Karpas-422 (cell line): ENCODE data around the gene MMP24OS. TPM values are rescaled to one million over a fixed set of nuclear protein-coding genes. Genes with fewer than 3 reads are reported as not detected.
A peak's percentile ranks its signal among the peaks of the same experiment; 100 is the strongest.

Source experiments
- DNase-seq: peaks from one replicate; pipeline ENCODE4 v3.0.0-alpha.2; 2015
- H2AFZ ChIP-seq: fragments of 200-600 bp; sonication (generic); 2 replicates; pipeline ENCODE4 v1.6.1; 2014; ENCODE audit warnings: antibody characterized with exemption, low read length, mixed read lengths
- H3K27ac ChIP-seq: fragments of 200-600 bp; sonication (generic); 2 replicates; pipeline ENCODE4 v1.5.1; 2014; ENCODE audit warnings: mild to moderate bottlenecking, low read length, moderate library complexity
- H3K27me3 ChIP-seq: fragments of 200-600 bp; sonication (generic); 2 replicates; pipeline ENCODE4 v1.6.1; 2014; ENCODE audit warnings: low read length, mixed read lengths
- H3K36me3 ChIP-seq: fragments of 200-600 bp; sonication (generic); 2 replicates; pipeline ENCODE4 v1.6.1; 2014; ENCODE audit warnings: low read length, mixed read lengths; ENCODE audit not compliant: insufficient read depth
- H3K4me1 ChIP-seq: fragments of 200-600 bp; sonication (generic); 2 replicates; pipeline ENCODE4 v1.6.1; 2014; ENCODE audit warnings: mild to moderate bottlenecking, low read length, mixed read lengths
- H3K4me2 ChIP-seq: fragments of 200-600 bp; sonication (generic); 2 replicates; pipeline ENCODE4 v1.6.1; 2014; ENCODE audit warnings: low read length, low read depth, mild to moderate bottlenecking; ENCODE audit not compliant: poor library complexity, severe bottlenecking
- H3K4me3 ChIP-seq: fragments of 200-600 bp; sonication (generic); 2 replicates; pipeline ENCODE4 v1.5.1; 2014; ENCODE audit warnings: mild to moderate bottlenecking, antibody characterized with exemption, low read length, mixed read lengths
- H3K79me2 ChIP-seq: fragments of 200-600 bp; sonication (generic); 2 replicates; pipeline ENCODE4 v1.6.1; 2014; ENCODE audit warnings: mild to moderate bottlenecking, low read length, mixed read lengths
- H3K9ac ChIP-seq: fragments of 200-600 bp; sonication (generic); 2 replicates; pipeline ENCODE4 v1.6.0; 2014; ENCODE audit warnings: low read length
- H3K9me2 ChIP-seq: fragments of 200-600 bp; sonication (generic), shearing (Covaris generic); replicated peaks from 2 replicates; pipeline ENCODE4 v1.6.0; 2014; ENCODE audit warnings: mild to moderate bottlenecking, low read length, moderate library complexity; ENCODE audit not compliant: insufficient read depth
- H3K9me3 ChIP-seq: fragments of 300-700, 200-600 bp; sonication (generic); 2 replicates; pipeline ENCODE4 v1.6.1; 2014; ENCODE audit warnings: low read length, mixed read lengths
- H4K20me1 ChIP-seq: fragments of 200-600 bp; sonication (generic); 2 replicates; pipeline ENCODE4 v1.6.1; 2014; ENCODE audit warnings: mild to moderate bottlenecking, antibody characterized with exemption, low read length, low read depth; ENCODE audit not compliant: insufficient read depth
- total RNA-seq: library from RNA; depleted of rRNA; stranded (reverse); fragments of >200 nt; shearing (Covaris generic); gene quantifications from 2 replicates; pipeline ENCODE4 v1.2.3, GENCODE V29; 2014; ENCODE audit warnings: low replicate concordance

MMP24OS gene
- total RNA-seq, 1 experiment from 2014 or later, result 12.4 TPM

DNA sequence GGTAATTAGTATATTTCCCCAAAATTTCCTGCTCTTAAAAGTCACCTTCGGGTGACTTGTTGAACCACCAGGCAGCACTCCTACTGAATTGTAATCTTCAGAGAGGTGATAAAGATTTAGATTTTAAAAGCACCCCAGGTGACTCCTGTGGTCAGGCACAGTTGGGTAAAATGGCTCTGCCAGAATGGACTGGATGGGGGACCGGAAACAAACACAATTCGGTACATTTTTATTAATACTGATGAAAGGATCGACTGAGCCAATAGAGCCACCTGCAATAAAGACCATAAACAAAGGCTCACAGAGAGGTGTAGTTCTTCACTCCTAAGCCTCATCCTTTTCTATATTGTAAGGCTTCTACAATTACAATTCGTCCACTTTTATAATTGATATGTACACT is 33.9 kb upstream of the MMP24OS start:
- H3K4me3 ChIP-seq, result no peak overlapping the region
- H4K20me1 ChIP-seq, result no peaks in the 10 kb centered on the region
- no peak overlapping the region for H3K27ac ChIP-seq
- no peaks in the 10 kb centered on the region for H3K9me3 ChIP-seq
- no peak overlapping the region for H3K4me2 ChIP-seq
- H3K9ac ChIP-seq, result no peak overlapping the region
- DNase-seq, result no peak
- H3K36me3 ChIP-seq, result no peaks in the 10 kb centered on the region
- no peaks in the 10 kb centered on the region for H3K27me3 ChIP-seq
- no peak overlapping the region for H2AFZ ChIP-seq
- no peaks in the 10 kb centered on the region for H3K4me1 ChIP-seq
- H3K79me2 ChIP-seq, result no peaks in the 10 kb centered on the region
- H3K9me2 ChIP-seq, result no peaks in the 10 kb centered on the region

DNA sequence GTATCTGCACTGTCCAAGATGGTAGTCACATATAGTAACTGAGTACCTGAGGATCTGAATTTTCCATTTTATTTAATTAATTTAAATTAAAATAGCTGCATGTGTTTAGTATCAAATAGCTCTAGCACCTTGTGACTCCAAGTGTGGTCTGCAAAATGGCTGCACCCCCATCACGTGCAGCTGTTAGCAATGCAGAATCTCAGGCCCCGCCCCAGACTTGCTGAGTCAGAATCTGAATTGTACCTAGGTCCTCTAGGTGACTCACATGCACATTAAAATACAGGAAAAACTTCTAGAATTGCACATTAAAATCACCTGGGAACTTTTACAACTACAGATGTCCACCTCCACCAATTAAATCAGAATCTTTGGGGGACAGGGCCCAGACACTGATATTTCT is 33.5 kb upstream of the MMP24OS start:
- Histone ChIP-seq H2AFZ (no peak overlapping the region), H4K20me1 (no peaks in the 10 kb centered on the region), H3K9me2 (no peaks in the 10 kb centered on the region), H3K36me3 (no peaks in the 10 kb centered on the region), H3K4me1 (no peaks in the 10 kb centered on the region), H3K4me3 (no peak overlapping the region), H3K4me2 (no peak overlapping the region), H3K79me2 (no peaks in the 10 kb centered on the region), H3K9me3 (no peaks in the 10 kb centered on the region), H3K27ac (no peak overlapping the region), H3K9ac (no peak overlapping the region), H3K27me3 (no peaks in the 10 kb centered on the region)
- DNase-seq, result no peak

DNA sequence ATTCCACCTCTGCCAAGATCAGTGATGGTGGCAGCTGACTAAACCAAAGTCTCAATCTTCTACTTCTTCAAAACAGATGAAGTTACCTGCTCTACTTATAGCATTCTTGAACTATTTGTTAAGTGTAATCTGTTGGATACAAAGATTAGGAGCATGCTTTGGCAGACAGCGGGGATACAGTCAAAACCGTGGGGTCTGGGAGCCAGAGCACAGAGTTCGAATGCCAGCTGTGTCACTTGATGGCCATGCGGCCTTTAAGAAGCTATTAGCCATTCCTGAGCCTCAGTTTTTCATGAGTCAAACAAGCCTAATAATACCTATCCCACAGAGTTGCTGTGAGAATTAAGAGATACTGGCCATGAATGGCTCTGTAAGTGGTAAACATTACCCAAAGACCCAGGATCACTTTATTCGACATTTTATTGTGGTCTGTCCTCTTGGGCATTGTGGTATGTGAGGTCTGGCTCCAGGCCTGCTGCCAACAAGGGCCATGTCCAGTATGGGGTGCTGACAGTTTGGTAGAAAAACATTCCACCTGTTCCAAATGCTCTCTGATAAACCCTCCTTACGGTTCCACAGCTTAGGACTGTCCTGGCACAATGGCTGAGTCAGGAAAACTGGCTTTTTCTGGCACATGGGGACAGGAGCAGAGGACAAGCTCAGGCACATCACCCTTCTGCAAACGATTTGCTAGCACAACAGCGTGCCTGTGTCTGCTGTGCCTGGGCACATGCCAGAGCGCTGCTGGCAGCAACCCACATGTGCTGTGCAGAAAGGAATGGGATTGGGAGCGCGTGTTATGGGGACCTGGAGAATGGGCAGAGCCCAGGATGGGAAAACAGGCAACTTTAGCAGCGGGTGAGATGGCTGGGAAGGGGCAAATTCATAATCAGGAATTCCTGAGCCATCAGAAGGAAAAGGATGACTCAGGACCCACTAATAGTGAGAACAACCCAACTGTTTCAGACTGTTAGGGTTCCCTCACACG is 30.0 kb upstream of the MMP24OS start:
- H3K9me3 ChIP-seq, result no peaks in the 10 kb centered on the region
- H2AFZ ChIP-seq, result no peak overlapping the region
- H3K79me2 ChIP-seq, result no peaks in the 10 kb centered on the region
- H3K9me2 ChIP-seq, result no peaks in the 10 kb centered on the region
- H3K27me3 ChIP-seq, result no peaks in the 10 kb centered on the region
- no peak overlapping the region for H3K27ac ChIP-seq
- no peaks in the 10 kb centered on the region for H4K20me1 ChIP-seq
- H3K4me2 ChIP-seq, result no peak overlapping the region
- H3K9ac ChIP-seq, result no peak overlapping the region
- peaks cover 4% of the 10 kb centered on the region; the same call in 1 of the 2 replicates for H3K36me3 ChIP-seq
- H3K4me1 ChIP-seq, result no peaks in the 10 kb centered on the region
- no peak for DNase-seq
- H3K4me3 ChIP-seq, result no peak overlapping the region

DNA sequence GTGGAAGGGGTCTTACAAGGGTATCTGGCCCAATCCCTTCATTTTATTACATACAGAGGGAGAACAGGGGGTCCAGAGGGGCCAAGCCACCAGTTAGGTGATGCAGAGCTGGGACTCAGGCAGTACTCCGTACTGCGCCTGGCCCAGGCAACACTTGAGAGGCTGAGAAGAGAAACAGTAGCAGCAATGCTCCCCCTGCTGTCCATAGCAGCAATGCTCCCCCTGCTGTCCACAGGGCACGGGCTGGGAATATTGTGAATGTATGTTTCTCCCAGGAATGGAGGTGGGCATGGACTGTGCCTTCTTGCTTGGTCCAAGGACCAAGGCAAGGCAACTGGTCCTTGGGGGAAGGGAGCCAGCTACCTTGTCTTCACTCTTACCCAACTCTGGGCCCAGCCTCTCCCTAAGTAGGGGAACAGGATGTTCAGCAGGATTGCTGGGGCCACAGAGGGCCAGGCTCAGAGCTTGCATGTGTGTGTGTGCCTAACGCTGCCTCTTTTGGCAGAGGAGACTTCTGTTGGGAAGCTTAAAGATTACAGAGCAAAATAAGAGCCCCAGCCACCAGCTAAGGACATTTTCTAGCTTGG is 29.1 kb upstream of the MMP24OS start:
- no peaks in the 10 kb centered on the region for H3K79me2 ChIP-seq
- no peak overlapping the region for H3K27ac ChIP-seq
- no peaks in the 10 kb centered on the region for H3K27me3 ChIP-seq
- no peaks in the 10 kb centered on the region for H3K9me2 ChIP-seq
- no peak overlapping the region for H3K4me2 ChIP-seq
- H4K20me1 ChIP-seq, result no peaks in the 10 kb centered on the region
- peaks cover 7% of the 10 kb centered on the region; the same call in 1 of the 2 replicates for H3K36me3 ChIP-seq
- peak; percentile 60 for DNase-seq
- H3K4me1 ChIP-seq, result no peaks in the 10 kb centered on the region
- H3K9me3 ChIP-seq, result no peaks in the 10 kb centered on the region
- no peak overlapping the region for H3K4me3 ChIP-seq
- H3K9ac ChIP-seq, result no peak overlapping the region
- H2AFZ ChIP-seq, result no peak overlapping the region

DNA sequence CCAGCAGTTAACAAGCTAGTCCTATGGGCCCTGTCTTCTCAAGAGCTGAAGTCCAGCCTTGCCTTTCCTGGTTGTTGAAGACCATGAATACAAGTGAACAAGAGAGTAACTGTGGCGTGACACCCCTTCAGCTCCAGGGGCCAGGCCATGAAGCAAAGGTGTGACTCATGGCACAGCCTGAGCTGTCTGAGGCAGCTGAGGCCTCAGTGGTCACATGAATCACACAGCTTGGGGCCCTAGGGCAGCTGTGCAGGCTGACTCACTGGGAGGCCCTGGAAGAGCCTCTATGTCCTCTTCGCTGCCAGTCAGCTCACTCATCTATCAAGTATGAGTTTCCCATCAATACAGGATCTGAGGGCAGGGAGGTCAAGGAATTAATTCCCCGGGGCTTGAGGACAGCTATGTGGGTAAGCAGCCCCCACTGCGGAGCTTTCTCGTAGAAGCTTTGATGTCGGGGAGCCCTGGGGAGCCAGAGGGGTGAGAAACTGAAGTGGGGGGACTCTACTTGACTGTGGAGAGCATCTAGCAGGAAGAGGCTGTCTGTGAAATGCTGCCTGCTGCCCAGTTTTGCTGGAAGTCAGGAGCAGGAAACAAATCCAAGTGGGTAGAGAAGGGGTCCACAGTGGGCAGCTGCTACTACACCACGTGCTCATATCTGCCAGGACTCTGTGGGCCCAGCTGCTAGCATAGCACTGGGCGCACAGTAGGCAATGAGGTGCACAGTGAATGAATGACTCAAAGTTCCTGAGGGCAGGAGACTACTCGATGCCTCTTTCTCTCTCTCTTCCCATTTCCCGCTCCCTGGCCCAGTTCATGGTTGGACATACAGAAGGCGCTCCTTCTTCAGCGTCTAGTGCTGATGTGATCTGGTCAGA is 28.0 kb upstream of the MMP24OS start:
- H3K9me2 ChIP-seq, result no peaks in the 10 kb centered on the region
- no peak overlapping the region for H3K27ac ChIP-seq
- no peak overlapping the region for H3K4me2 ChIP-seq
- no peaks in the 10 kb centered on the region for H3K9me3 ChIP-seq
- no peak overlapping the region for H2AFZ ChIP-seq
- no peak overlapping the region for H3K4me3 ChIP-seq
- no peaks in the 10 kb centered on the region for H4K20me1 ChIP-seq
- H3K4me1 ChIP-seq, result no peaks in the 10 kb centered on the region
- no peaks in the 10 kb centered on the region for H3K27me3 ChIP-seq
- no peaks in the 10 kb centered on the region for H3K79me2 ChIP-seq
- no peak for DNase-seq
- H3K36me3 ChIP-seq, result peaks cover 7% of the 10 kb centered on the region; the same call in 1 of the 2 replicates
- H3K9ac ChIP-seq, result no peak overlapping the region

DNA sequence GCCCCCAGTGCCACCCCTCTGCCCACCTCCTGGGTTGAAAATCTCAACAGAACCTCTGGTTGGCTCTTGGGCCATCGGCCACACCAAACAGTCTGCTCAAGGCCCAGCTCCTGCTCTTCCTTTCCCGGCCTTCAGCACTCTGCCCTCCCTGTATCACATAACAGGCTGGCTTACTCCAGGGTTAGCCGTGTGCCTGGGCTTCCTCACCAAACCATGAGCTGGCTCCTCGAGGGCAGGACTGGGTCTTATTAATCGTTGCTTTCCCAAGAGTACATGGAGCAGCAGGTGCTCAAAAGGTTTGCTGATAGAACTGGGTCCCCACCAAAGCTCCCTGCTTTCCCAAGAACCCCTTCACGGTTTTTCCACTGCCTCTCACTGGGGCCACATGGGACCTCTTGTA is 27.0 kb upstream of the MMP24OS start:
- H3K27ac ChIP-seq, result no peak overlapping the region
- H3K79me2 ChIP-seq, result no peaks in the 10 kb centered on the region
- no peaks in the 10 kb centered on the region for H3K27me3 ChIP-seq
- no peak overlapping the region for H3K4me3 ChIP-seq
- DNase-seq, result no peak
- H3K4me2 ChIP-seq, result no peak overlapping the region
- no peak overlapping the region for H3K9ac ChIP-seq
- H2AFZ ChIP-seq, result no peak overlapping the region
- no peaks in the 10 kb centered on the region for H3K9me2 ChIP-seq
- no peaks in the 10 kb centered on the region for H3K9me3 ChIP-seq
- H3K4me1 ChIP-seq, result no peaks in the 10 kb centered on the region
- no peaks in the 10 kb centered on the region for H4K20me1 ChIP-seq
- H3K36me3 ChIP-seq, result peaks cover 7% of the 10 kb centered on the region; the same call in 1 of the 2 replicates

DNA sequence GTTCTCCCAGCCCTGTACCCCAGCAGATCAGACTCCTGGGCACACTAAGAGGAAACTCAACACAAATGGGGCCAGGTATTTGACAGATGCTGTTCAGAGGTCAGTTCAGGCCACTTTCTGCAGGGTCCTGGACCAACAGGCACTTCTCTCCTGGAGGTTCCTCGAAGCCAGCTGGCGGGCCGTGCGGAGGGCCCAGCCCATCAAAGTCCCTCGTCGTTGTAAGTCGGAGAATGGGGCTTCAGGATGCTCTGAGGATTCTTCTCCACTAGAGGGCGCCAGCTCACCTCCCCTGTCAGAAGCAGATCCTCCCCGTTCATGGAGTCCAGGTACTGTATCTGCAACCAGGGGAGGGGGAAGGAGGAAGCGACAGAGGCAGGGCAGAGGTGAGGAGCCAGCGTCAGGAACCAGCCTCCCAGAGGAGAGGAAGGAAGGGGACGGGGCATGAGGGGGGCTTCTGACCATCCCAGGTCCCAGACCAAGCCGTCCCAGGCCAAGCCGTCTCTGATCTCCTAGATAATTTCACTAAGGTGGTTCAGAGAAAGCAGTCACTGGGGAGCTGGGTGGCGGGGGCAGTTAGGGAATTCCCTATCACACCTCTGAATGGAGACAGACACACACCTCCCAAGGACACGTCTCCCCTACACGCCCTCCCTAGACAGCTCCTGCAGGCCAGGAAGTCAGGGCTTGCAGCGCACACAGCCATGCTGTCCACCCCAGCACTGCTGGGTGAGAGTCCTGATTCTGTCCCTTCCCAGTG is 26.0 kb upstream of the MMP24OS start:
- peak; percentile 95 for DNase-seq
- no peaks in the 10 kb centered on the region for H3K9me3 ChIP-seq
- no peaks in the 10 kb centered on the region for H3K27me3 ChIP-seq
- no peaks in the 10 kb centered on the region for H3K79me2 ChIP-seq
- H3K4me1 ChIP-seq, result no peaks in the 10 kb centered on the region
- H3K4me3 ChIP-seq, result no peak overlapping the region
- H4K20me1 ChIP-seq, result no peaks in the 10 kb centered on the region
- H3K4me2 ChIP-seq, result no peak overlapping the region
- H3K36me3 ChIP-seq, result peaks cover 7% of the 10 kb centered on the region; the same call in 1 of the 2 replicates
- no peak overlapping the region for H3K9ac ChIP-seq
- no peak overlapping the region for H2AFZ ChIP-seq
- no peaks in the 10 kb centered on the region for H3K9me2 ChIP-seq
- H3K27ac ChIP-seq, result no peak overlapping the region
